K562 (cell line): ENCODE measurements around the gene DSE. TPM values are rescaled to one million over a fixed set of nuclear protein-coding genes. Genes with fewer than 3 reads are reported as not detected.

Experiments used
- CBFA2T3 ChIP-seq: fragments of 450-650 bp; IDR thresholded peaks from 2 replicates; pipeline ENCODE4 v1.6.1; 2017
- CEBPZ ChIP-seq: fragments of 150-350 bp; IDR thresholded peaks from 2 replicates; pipeline ENCODE4 v1.6.1; 2014; ENCODE audit warnings: low read depth, mild to moderate bottlenecking, low read length, borderline replicate concordance
- DPF2 ChIP-seq: fragments of 450-650 bp; IDR thresholded peaks from 2 replicates; pipeline ENCODE4 v1.6.1; 2016
- MEIS2 ChIP-seq: fragments of 450-650 bp; IDR thresholded peaks from 2 replicates; pipeline ENCODE4 v1.6.1; 2014; ENCODE audit warnings: mild to moderate bottlenecking; ENCODE audit not compliant: partially characterized antibody
- MNT ChIP-seq, 2 experiments: fragments of 450-650 bp; conservative IDR thresholded peaks; 2 replicates each; pipeline ENCODE4 v1.6.1; 2017; ENCODE audit warnings: mild to moderate bottlenecking in 2 of 2, moderate library complexity in 2 of 2
- ZMIZ1 ChIP-seq, 2 experiments: fragments of 150-350 bp in 1 of 2; IDR thresholded peaks; 2 replicates each; pipeline ENCODE4 v1.6.1; 2012 to 2016; ENCODE audit warnings: low read depth in 2 of 2, low read length in 2 of 2, mild to moderate bottlenecking in 1 of 2, moderate library complexity in 1 of 2
- ZNF197 ChIP-seq: fragments of 200-800 bp; sonication (Bioruptor generic); IDR thresholded peaks from 2 replicates; pipeline ENCODE4 v1.6.1; 2016; ENCODE audit warnings: low read depth, missing genetic modification characterization, missing compliant biosample characterization
- ZNF212 ChIP-seq: fragments of 450-650 bp; formaldehyde crosslinking; IDR thresholded peaks from 2 replicates; pipeline ENCODE4 v1.4.0; 2020; ENCODE audit warnings: mild to moderate bottlenecking
- ZNF644 ChIP-seq: fragments of 200-800 bp; sonication (Bioruptor generic); IDR thresholded peaks from 2 replicates; pipeline ENCODE4 v1.6.1; 2016; ENCODE audit warnings: low read depth, missing genetic modification characterization, missing compliant biosample characterization
- ZNF766 ChIP-seq: fragments of 200-800 bp; sonication (Bioruptor generic); conservative IDR thresholded peaks from 2 replicates; pipeline ENCODE4 v1.6.1; 2016; ENCODE audit warnings: missing genetic modification characterization, missing compliant biosample characterization
- polyA plus RNA-seq, 8 experiments: library from polyadenylated mRNA; depleted of rRNA in 4 of 8; stranded (reverse) in 5 of 8; unstranded in 3 of 8; fragments of >200 nt; fragmentation: Nextera tagmentation in 2 of 8; fragmentation: Illumina TruSeq in 1 of 8; extraction: Ambion mirVana in 2 of 8; extraction: Trizol in 1 of 8; gene quantifications; 2 replicates each; pipeline versions ENCODE4 v1.2.1 to v1.2.3, GENCODE V29; 2011 to 2014; ENCODE audit warnings: inconsistent platforms in 1 of 8, missing spikeins in 1 of 8
- total RNA-seq, 7 experiments: library from RNA; depleted of rRNA in 6 of 7; stranded (reverse); fragments of >200 nt in 6 of 7; fragmentation: Illumina TruSeq in 2 of 7; extraction: Trizol in 2 of 7; gene quantifications; 2 replicates each; pipeline versions ENCODE4 v1.2.1 to v1.2.3, GENCODE V29; 2011 to 2021; ENCODE audit warnings: low replicate concordance in 1 of 7

Gene DSE
- total and polyA plus RNA-seq, 9 of the 15 experiments (the other 6 are each of a cell fraction or from before 2014, with no cell fraction given) = 0.49 to 1.7 (median 0.79) TPM

- 0 out of 4 replicates have a peak, but pooled peaks of 1 of the 2 experiments have one; percentile 29 for TF ChIP-seq MNT (conservative IDR thresholded peaks at IDR 0.05)
- TF ChIP-seq ZNF212 (CRISPR knock-in tag) = no peak
- TF ChIP-seq MEIS2 = peak; percentile 39
- TF ChIP-seq ZNF197 (CRISPR knock-in tag) = no peak
- TF ChIP-seq ZNF766 = 0 out of 2 replicates have a peak, but pooled peaks have one; percentile 38
- no peak for TF ChIP-seq ZMIZ1 (IDR thresholded peaks at IDR 0.05; ENCODE audit: low read depth in 2 of 2, low read length in 2 of 2)
- TF ChIP-seq CBFA2T3 = peak; percentile 63; the same call in 1 of the 2 replicates
- 0 out of 2 replicates have a peak, but pooled peaks have one; percentile 48 for TF ChIP-seq DPF2
- no peak for TF ChIP-seq CEBPZ
- no peak for TF ChIP-seq ZNF644
These were observed 97.5 kb downstream of the DSE start (continued) for GRCh38 chr6:116468293-116468692.
